ENCODE measurements around the gene TCEANC2. TPM values are rescaled to one million over a fixed set of nuclear protein-coding genes. Genes with fewer than 3 reads are reported as not detected.

TCEANC2 gene
- total RNA-seq, 2 experiments from 2014 or later, result 12.8 to 13.6 TPM

DNA sequence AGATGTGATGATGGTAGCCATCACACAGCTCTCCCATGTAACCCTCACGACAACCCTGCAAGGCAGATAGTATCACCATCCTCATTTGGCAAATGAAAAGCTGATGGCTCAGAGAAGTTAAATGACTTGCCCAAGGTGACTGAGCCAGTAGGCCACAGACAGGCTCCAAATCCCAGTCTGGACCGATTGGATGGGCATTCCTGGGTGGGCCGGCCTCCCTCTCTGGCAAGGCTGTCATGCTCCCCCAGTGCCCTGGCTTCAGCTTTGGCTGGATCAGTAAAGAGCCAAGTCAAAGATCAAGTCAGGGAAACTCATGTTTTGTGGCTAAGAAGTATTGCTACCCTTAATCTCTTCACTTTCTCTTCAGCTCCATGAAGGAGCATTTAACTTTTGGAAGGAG, 58.2 kb downstream of the TCEANC2 start:
- no peaks in the 10 kb centered on the region for H3K36me3 Mint-ChIP-seq
- CTCF ChIA-PET, result interaction anchor here (1.1 kb wide), 1 partner anchor 10 kb away, joined by 3 read pairs; no protein-coding TSS in a partner anchor
- H3K4me3 Mint-ChIP-seq, result no peak overlapping the region
- no peaks in the 10 kb centered on the region for H3K9me3 Mint-ChIP-seq
- DNase-seq, result no peak
- no peaks in the 10 kb centered on the region for H3K27me3 Mint-ChIP-seq
- no peak overlapping the region for H3K27ac Mint-ChIP-seq
- H3K4me1 Mint-ChIP-seq (ENCODE audit: low read depth), result no peaks in the 10 kb centered on the region
- intact Hi-C loops (cut with micrococcal nuclease), result no loop called here
- POLR2A ChIA-PET, result no interaction called here

DNA sequence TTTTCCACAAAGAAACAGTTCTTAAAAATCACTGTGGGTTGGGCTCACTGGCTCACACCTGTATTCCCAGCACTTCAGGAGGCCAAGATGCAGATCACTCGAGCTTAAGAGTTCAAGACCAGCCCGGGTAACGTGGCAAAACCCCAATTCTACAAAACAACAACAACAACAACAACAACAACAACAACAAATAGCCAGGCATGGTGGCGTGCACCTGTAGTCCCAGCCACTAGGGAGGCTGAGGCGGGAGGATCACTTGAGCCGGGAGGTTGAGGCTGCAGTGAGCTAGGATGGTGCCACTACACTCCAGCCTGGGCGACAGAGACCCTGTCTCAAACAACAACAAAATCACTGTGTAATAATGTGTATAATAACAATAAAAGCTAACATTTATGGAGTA, 58.6 kb downstream of the TCEANC2 start:
- Mint-ChIP-seq H3K27ac (no peak overlapping the region), H3K36me3 (no peaks in the 10 kb centered on the region), H3K27me3 (no peaks in the 10 kb centered on the region), H3K4me3 (no peak overlapping the region), H3K9me3 (no peaks in the 10 kb centered on the region), H3K4me1 (ENCODE audit: low read depth) (no peaks in the 10 kb centered on the region)
- intact Hi-C loops (cut with micrococcal nuclease), result no loop called here
- ChIA-PET POLR2A (no interaction called here), CTCF (no interaction called here)
- DNase-seq, result no peak

DNA sequence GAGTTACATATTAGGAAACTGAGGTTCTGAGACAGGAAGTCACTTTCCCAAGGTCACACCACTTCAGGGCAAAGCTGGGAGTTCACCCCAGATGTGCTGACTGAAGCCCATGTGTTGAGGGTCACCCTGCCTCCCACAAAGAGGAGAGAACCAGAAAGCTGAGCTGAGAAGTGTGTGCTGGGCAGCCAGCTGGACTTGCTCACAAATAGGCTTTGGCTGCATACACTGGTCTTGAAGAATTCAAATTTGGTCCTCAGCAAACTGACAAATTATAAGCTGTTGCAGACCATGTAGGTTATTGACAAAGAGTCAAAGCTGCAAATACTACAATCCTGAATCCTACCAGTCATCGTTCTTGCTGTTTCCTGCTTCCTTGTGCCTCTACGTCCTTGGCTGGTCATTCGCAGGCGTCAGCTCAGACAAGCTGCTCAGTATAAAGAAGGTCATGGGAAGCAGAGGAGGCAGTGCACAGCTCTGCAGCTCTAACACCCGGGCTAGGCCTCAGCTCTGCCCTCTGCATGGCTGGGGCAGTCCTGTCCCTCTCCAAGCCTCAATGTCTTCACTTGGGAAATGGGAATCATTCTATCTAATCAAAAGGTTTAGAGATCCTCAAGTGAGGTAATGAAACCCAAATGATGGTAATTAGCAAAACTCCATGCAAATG, 59.4 kb downstream of the TCEANC2 start:
- H3K9me3 Mint-ChIP-seq, result no peaks in the 10 kb centered on the region
- no peaks in the 10 kb centered on the region for H3K36me3 Mint-ChIP-seq
- CTCF ChIA-PET, result no interaction called here
- no peak overlapping the region for H3K4me3 Mint-ChIP-seq
- no peak for DNase-seq
- no peak overlapping the region for H3K27ac Mint-ChIP-seq
- POLR2A ChIA-PET, result no interaction called here
- no peaks in the 10 kb centered on the region for H3K4me1 Mint-ChIP-seq (ENCODE audit: low read depth)
- intact Hi-C loops (cut with micrococcal nuclease), result no loop called here
- H3K27me3 Mint-ChIP-seq, result no peaks in the 10 kb centered on the region

DNA sequence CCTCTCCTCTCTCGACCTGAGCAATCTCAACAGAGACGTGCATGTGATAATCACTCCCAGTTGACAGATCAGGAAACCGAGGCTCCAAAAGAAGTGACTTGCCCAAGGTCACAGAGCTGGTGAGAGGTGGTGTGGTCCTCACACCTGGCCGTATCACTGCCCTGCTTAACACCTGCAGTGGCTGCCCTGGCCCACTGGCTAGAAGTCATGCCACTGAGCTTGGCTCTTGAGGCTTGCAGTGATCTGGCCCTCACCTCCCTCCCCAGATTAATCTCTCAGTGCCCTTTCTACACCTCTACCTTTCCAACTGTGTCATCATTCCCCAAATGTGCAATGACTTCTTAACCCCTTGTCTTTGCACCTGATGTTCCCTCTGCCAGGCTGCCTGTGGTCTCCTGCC, 60.6 kb downstream of the TCEANC2 start:
- H3K27ac Mint-ChIP-seq, result no peak overlapping the region
- POLR2A ChIA-PET, result no interaction called here
- H3K4me3 Mint-ChIP-seq, result no peak overlapping the region
- no peaks in the 10 kb centered on the region for H3K36me3 Mint-ChIP-seq
- no peaks in the 10 kb centered on the region for H3K4me1 Mint-ChIP-seq (ENCODE audit: low read depth)
- no peak for DNase-seq
- H3K27me3 Mint-ChIP-seq, result no peaks in the 10 kb centered on the region
- H3K9me3 Mint-ChIP-seq, result no peaks in the 10 kb centered on the region
- intact Hi-C loops (cut with micrococcal nuclease), result no loop called here
- CTCF ChIA-PET, result no interaction called here

DNA sequence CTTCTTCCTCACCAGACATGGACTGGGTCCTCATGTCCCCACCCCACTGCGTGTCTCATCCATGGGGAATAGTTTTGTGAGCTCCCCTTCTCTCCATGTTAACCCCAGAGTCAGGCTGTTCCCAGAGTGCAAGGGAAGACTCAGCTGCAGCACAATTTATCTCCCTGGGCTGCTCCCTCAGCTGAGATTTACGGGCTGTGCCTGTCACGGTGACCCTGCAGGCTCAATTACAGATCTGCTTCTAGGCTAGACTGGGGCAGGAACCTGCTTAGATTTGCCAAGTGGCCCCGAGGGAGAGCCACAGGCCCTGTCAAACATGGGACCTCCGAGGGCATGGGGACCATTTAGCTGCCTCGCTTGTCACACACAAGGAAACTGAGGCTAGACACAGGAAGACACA, 61.5 kb downstream of the TCEANC2 start:
- POLR2A ChIA-PET, result no interaction called here
- CTCF ChIA-PET, result no interaction called here
- no peaks in the 10 kb centered on the region for H3K27me3 Mint-ChIP-seq
- DNase-seq, result no peak
- intact Hi-C loops (cut with micrococcal nuclease), result no loop called here
- H3K4me3 Mint-ChIP-seq, result no peak overlapping the region
- H3K27ac Mint-ChIP-seq, result no peak overlapping the region
- H3K36me3 Mint-ChIP-seq, result no peaks in the 10 kb centered on the region
- no peaks in the 10 kb centered on the region for H3K9me3 Mint-ChIP-seq
- H3K4me1 Mint-ChIP-seq (ENCODE audit: low read depth), result no peaks in the 10 kb centered on the region

DNA sequence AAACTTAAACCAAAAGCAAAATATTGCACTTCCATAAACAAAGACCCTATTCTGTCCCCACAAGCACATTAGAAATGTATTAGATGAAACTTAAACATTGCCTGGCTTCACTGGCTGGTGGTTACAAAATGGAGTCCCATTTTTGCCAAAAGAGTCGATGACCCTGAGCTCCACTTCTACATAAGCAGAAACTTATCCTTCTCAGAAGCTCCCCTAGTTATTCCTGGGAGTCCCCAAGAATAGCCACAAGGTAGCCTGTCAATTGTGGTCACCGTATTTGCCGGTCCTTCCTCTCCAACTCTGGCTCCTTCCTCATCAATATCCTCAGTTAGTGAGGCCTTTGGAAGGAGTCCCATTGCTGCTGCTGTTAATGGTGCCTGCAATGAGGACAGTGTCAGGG, 62.1 kb downstream of the TCEANC2 start:
- ChIA-PET POLR2A (no interaction called here), CTCF (no interaction called here)
- Mint-ChIP-seq H3K4me1 (ENCODE audit: low read depth) (no peaks in the 10 kb centered on the region), H3K27ac (no peak overlapping the region), H3K4me3 (no peak overlapping the region), H3K36me3 (no peaks in the 10 kb centered on the region), H3K27me3 (no peaks in the 10 kb centered on the region), H3K9me3 (no peaks in the 10 kb centered on the region)
- no peak for DNase-seq
- intact Hi-C loops (cut with micrococcal nuclease), result no loop called here

DNA sequence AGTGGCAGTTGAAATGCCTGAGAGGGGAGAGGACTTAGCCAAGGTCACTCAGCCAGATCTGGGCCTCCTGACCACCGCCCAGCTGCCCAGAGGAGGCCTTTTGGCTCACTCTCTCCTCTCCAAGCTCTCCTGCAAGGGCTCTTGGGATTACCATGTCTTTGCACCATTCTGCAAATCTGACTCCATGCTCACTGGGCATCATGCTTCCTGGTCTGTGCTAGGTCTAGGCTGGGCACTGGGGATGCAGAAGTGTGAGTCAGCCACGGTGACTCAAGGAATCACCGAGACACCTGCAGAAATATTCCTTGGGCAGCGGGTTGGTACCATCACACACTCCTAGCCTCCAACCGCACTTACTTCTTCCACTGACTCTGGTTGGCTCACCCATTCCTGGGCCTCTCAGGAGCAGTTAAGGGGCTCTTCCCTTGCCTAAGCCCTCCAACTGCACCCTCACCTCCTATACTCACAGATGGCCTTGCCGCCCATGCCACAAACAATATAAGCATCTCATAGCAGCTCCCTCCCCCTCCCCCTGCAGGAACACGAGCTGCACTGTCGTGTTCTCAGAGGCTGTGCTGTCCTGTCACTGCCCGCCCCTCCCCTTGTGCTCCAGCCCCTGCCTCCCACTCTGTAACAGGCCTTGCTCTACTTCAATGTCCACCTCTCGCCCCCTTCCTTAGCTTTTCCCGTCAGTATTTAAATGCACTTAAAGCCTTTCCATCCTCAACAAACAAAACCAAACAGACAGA, 64.6 kb downstream of the TCEANC2 start:
- H3K9me3 Mint-ChIP-seq, result no peaks in the 10 kb centered on the region
- intact Hi-C loops (cut with micrococcal nuclease), result no loop called here
- POLR2A ChIA-PET, result no interaction called here

DNA sequence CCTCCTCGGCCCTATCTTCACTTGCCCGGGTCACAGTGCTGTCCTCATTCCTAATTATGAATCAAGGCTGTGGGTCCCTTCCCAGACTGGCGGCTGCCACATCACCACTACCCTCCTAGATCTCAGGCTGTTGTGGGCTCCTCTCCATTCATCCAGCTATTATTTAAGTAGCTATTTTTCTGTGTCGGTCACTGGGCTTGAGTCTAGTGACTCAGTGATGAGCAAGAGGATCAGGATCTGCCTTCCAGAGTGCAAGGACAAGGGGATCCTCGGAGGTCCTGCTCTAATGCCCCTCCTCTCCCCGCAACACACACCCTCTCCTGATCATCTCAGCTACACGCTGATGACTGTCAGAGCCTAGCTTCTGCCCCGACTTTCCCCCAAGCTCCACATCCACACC, 65.3 kb downstream of the TCEANC2 start:
- Mint-ChIP-seq H3K9me3 (no peaks in the 10 kb centered on the region), H3K27me3 (peaks cover 2% of the 10 kb centered on the region), H3K4me1 (ENCODE audit: low read depth) (peaks cover 2% of the 10 kb centered on the region), H3K36me3 (no peaks in the 10 kb centered on the region), H3K4me3 (no peak overlapping the region), H3K27ac (no peak overlapping the region)
- POLR2A ChIA-PET, result no interaction called here
- intact Hi-C loops (cut with micrococcal nuclease), result no loop called here
- no peak for DNase-seq
- CTCF ChIA-PET, result interaction anchor here (1.0 to 2.4 kb wide), 2 partner anchors 371 to 380 kb away, joined by 3 to 6 read pairs; no protein-coding TSS in a partner anchor

More for the DNA sequence above, 64.6 kb downstream of the TCEANC2 start:
- CTCF ChIA-PET, result interaction anchor here (2.4 kb wide), 1 partner anchor 371 kb away, joined by 6 read pairs; no protein-coding TSS in a partner anchor
- no peaks in the 10 kb centered on the region for H3K36me3 Mint-ChIP-seq
- H3K27me3 Mint-ChIP-seq, result peaks cover 2% of the 10 kb centered on the region
- H3K4me1 Mint-ChIP-seq (ENCODE audit: low read depth), result peaks cover 2% of the 10 kb centered on the region
- H3K4me3 Mint-ChIP-seq, result no peak overlapping the region
- no peak overlapping the region for H3K27ac Mint-ChIP-seq
- DNase-seq, result no peak

DNA sequence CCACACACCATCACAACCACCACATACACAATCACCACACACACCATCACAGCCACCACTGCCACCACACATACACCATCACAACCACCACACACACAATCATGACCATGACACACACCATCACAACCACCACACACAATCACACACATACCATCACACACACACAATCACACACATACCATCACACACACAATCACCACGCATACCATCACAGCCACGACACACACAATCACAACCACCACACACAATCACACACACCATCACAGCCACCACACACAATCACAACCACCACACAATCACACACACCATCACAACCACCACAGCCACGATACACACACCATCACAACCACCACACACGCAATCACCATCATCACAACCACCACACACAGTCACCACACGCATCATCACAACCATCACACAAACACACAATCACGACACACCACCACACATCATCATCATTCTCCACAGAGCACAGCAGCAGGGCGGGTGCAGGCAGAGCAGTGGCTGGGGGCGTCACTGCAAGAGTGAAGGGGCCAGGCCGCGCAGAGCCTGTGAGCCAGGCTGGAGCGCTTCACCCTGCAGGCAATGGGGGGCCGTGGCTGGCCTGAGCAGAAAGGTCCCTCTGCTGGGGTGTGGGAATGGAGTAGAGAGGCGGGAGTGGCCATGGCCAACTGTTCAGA, 66.8 kb downstream of the TCEANC2 start:
- ChIA-PET POLR2A (no interaction called here), CTCF (no interaction called here)
- Mint-ChIP-seq H3K27ac (no peak overlapping the region), H3K4me3 (no peak overlapping the region), H3K36me3 (no peaks in the 10 kb centered on the region), H3K27me3 (peaks cover 2% of the 10 kb centered on the region), H3K4me1 (ENCODE audit: low read depth) (peaks cover 5% of the 10 kb centered on the region), H3K9me3 (no peaks in the 10 kb centered on the region)
- DNase-seq, result no peak
- intact Hi-C loops (cut with micrococcal nuclease), result loop anchor here (5.0 kb wide), 1 partner anchor 287 kb away; the partner anchor contains the start of gene SSBP3

DNA sequence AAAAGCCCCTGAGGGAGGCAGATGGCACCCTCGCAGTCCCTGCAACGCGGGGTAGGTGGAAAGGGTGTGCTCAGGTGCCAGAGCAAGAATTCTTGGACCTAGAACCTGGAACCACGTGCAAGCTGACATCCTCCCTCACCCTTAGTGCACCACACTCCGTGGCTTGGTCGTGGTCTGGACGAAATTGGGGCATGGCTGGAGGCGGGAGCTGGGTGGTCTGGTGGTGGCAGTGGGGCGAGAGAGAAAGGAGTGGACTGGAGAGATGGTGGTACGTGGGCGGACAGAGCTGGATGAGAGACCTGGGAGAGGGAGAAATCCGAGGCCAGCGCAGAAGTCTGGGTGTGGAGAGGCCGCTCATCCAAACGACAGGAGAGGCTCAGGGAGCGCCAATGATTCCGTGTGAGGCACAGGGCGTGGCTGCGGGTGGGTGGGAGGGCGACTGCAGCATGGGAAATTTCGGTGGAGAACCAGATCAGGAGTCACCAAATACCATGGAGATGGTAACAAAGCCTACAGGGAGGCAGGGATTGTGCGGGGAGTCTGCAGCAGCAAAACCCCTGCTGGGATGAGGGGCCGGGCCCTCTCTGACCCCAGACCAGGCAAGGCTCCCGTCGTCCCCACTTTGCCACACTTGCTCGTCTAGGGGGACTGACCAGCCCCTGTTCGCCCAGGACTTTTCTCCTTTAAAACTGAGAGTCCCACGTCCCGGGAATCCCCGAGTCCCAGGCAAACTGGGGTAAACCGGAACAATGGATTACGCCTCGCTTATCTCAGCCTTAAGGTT, 67.5 kb downstream of the TCEANC2 start:
- H3K27me3 Mint-ChIP-seq, result peaks cover 2% of the 10 kb centered on the region
- no peak overlapping the region for H3K4me3 Mint-ChIP-seq
- DNase-seq, result no peak
- CTCF ChIA-PET, result interaction anchor here (0.6 to 1.1 kb wide), 4 partner anchors 10 to 379 kb away, joined by 3 to 7 read pairs (median 4); no protein-coding TSS in a partner anchor
- H3K4me1 Mint-ChIP-seq (ENCODE audit: low read depth), result peaks cover 5% of the 10 kb centered on the region
- H3K36me3 Mint-ChIP-seq, result no peaks in the 10 kb centered on the region
- H3K27ac Mint-ChIP-seq, result no peak overlapping the region
- intact Hi-C loops (cut with micrococcal nuclease), result loop anchor here (1.0 to 5.0 kb wide), 2 partner anchors 286 to 368 kb away; partner anchors contain the start of gene SSBP3
- no peaks in the 10 kb centered on the region for H3K9me3 Mint-ChIP-seq
- POLR2A ChIA-PET, result no interaction called here

DNA sequence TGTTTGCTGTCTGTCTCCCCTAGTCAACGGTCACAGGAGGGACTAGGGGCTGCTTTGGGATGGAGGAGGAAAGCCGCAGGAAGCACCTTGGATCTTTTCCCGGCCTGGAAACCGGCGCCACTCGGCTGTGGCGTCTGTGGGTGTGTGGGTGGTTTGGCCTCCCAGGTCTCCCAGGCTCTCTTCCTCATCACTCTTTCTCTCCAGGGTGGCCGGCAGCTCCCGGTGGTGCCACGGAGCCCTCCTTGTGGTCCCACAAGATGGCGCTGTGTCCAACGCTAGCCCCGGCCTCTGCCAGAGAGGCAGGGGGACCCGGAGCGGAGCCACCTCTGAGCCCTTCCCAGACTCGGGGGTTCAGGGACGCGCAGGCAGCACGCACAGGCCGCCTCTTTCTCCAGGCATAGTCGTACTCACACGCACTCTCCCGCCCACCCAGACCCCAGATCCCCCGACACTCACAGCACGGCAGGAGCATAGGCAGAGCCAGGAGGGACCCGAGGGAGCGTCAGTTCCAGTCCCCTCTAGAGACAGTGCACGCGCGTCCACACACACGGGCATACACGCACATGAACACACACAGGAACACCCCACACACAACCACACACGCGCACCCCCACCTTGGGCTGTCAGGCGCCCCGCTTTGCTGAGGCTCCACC, 68.2 kb downstream of the TCEANC2 start:
- no peak overlapping the region for H3K4me3 Mint-ChIP-seq
- no peaks in the 10 kb centered on the region for H3K36me3 Mint-ChIP-seq

More for the DNA sequence above, 68.2 kb downstream of the TCEANC2 start:
- POLR2A ChIA-PET, result no interaction called here
- CTCF ChIA-PET, result interaction anchor here (0.6 to 1.1 kb wide), 4 partner anchors 11 to 378 kb away, joined by 3 to 7 read pairs (median 4); no protein-coding TSS in a partner anchor
- intact Hi-C loops (cut with micrococcal nuclease), result loop anchor here (1.0 to 5.0 kb wide), 2 partner anchors 286 to 368 kb away; partner anchors contain the start of gene SSBP3
- H3K4me1 Mint-ChIP-seq (ENCODE audit: low read depth), result peaks cover 5% of the 10 kb centered on the region
- DNase-seq, result peak; percentile 78
- H3K9me3 Mint-ChIP-seq, result no peaks in the 10 kb centered on the region
- no peak overlapping the region for H3K27ac Mint-ChIP-seq
- H3K27me3 Mint-ChIP-seq, result peaks cover 2% of the 10 kb centered on the region
